Uterus (tissue), 4 donors: Measurements from ENCODE around the gene TBXAS1. TPM values are rescaled to one million over a fixed set of nuclear protein-coding genes. Genes with fewer than 3 reads are reported as not detected.

Source experiments
- DNase-seq, 2 donors: peaks; one replicate each; pipeline ENCODE4 v3.0.0-alpha.2; 2019 to 2020
- H3K27ac ChIP-seq, 2 donors: fragments of 200-600 bp; sonication (generic); 1 replicate in 1 of 2; 2 replicates in 1 of 2; pipeline ENCODE4 v1.5.1; 2016 to 2018
- H3K27me3 ChIP-seq, 2 donors: fragments of 200-600 bp; sonication (generic); one replicate each; pipeline ENCODE4 v1.5.1; 2018 to 2019; ENCODE audit warnings: control low read depth in 1 of 2
- H3K36me3 ChIP-seq, 2 donors: fragments of 200-600 bp; sonication (generic); one replicate each; pipeline ENCODE4 v1.5.1; 2019; ENCODE audit warnings: control low read depth in 1 of 2
- H3K4me1 ChIP-seq, 2 donors: fragments of 200-600 bp; sonication (generic); one replicate each; pipeline ENCODE4 v1.5.1; 2018 to 2019; ENCODE audit warnings: control low read depth in 1 of 2
- H3K4me3 ChIP-seq, 2 donors: fragments of 200-600 bp; sonication (generic); 1 replicate in 1 of 2; 2 replicates in 1 of 2; pipeline ENCODE4 v1.5.1; 2018 to 2019; ENCODE audit warnings: mild to moderate bottlenecking in 1 of 2
- H3K9me3 ChIP-seq, 2 donors: fragments of 200-600 bp; sonication (generic); one replicate each; pipeline ENCODE4 v1.5.1; 2019; ENCODE audit warnings: control low read depth in 1 of 2
- POLR2A ChIP-seq, 2 donors: fragments of 450-650 bp; IDR thresholded peaks; one replicate each; pipeline ENCODE4 v1.6.1; 2016; ENCODE audit warnings: antibody characterized with exemption in 2 of 2, mild to moderate bottlenecking in 1 of 2, moderate library complexity in 1 of 2
- intact Hi-C: fragments of 100-400 bp; cut with DNase I; formaldehyde crosslinking; loops from one replicate; pipeline ENCODE4 v1.15.1; 2023; ENCODE audit warnings: low total_unique reads
- total RNA-seq, 4 donors: library from RNA; depleted of rRNA in 3 of 4; stranded (reverse); fragments of >200 nt in 3 of 4; gene quantifications; one replicate each; pipeline versions ENCODE4 v1.1.0 to v1.2.4, GENCODE V29; 2014 to 2023
- TF ChIP-seq, protein P1 (sequence below), 4 experiments: fragments of 200-600 bp in 2 of 4; fragments of 450-650 bp in 2 of 4; sonication (generic) in 2 of 4; IDR thresholded peaks; one replicate each; pipeline ENCODE4 v1.5.1; 2016 to 2019; ENCODE audit warnings: antibody characterized with exemption in 4 of 4, mild to moderate bottlenecking in 2 of 4, moderate library complexity in 1 of 4
- donor health status: DM: yes; HTN: yes; CAD: no.

Gene TBXAS1
- total RNA-seq, 4 donors from 2014 or later = 6.6 to 14.3 (median 11.9) TPM

DNA sequence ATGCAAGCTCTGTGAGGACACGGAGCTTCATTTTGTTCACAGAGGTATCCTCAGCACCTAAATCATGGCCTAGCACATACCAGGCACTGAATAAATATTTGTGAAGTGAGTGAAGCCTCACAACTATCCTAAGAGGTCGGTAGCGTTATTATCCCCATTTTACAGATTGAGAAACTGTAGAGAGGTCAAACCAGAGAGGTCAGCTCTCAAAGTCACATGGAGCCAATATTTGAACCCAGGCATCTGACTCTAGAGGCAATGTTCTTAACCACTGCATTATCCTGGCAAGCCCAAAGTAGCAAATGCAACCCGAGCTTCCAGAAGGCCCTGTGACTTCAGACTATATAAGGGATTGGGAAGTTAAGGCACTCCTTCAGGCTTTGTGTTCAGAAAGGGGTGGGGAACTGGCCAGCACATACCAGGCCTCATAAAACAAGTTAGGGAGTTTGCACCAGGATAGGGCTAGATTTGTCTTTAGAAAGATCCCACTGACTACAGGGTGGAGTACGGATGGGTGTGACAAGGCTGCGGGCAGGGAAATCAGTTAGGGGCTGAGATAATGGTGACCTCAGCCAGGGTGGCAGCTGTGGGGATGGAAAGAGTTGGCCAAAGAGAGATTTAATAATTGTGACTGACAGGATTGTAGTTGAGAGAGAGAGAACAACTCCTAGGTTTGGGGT is 101.4 kb downstream of the TBXAS1 start:
- Histone ChIP-seq H3K9me3 (no peaks in the 10 kb centered on the region), H3K4me1 (no peaks in the 10 kb centered on the region), H3K36me3 (no peaks in the 10 kb centered on the region), H3K27me3 (no peaks in the 10 kb centered on the region), H3K4me3 (no peak overlapping the region), H3K27ac (no peak overlapping the region)
- DNase-seq = no peak
- TF ChIP-seq, protein P1, sequence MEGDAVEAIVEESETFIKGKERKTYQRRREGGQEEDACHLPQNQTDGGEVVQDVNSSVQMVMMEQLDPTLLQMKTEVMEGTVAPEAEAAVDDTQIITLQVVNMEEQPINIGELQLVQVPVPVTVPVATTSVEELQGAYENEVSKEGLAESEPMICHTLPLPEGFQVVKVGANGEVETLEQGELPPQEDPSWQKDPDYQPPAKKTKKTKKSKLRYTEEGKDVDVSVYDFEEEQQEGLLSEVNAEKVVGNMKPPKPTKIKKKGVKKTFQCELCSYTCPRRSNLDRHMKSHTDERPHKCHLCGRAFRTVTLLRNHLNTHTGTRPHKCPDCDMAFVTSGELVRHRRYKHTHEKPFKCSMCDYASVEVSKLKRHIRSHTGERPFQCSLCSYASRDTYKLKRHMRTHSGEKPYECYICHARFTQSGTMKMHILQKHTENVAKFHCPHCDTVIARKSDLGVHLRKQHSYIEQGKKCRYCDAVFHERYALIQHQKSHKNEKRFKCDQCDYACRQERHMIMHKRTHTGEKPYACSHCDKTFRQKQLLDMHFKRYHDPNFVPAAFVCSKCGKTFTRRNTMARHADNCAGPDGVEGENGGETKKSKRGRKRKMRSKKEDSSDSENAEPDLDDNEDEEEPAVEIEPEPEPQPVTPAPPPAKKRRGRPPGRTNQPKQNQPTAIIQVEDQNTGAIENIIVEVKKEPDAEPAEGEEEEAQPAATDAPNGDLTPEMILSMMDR (IDR thresholded peaks at IDR 0.05) = no peak
- no peak for TF ChIP-seq POLR2A (IDR thresholded peaks at IDR 0.05)
- intact Hi-C loops = no loop called here

DNA sequence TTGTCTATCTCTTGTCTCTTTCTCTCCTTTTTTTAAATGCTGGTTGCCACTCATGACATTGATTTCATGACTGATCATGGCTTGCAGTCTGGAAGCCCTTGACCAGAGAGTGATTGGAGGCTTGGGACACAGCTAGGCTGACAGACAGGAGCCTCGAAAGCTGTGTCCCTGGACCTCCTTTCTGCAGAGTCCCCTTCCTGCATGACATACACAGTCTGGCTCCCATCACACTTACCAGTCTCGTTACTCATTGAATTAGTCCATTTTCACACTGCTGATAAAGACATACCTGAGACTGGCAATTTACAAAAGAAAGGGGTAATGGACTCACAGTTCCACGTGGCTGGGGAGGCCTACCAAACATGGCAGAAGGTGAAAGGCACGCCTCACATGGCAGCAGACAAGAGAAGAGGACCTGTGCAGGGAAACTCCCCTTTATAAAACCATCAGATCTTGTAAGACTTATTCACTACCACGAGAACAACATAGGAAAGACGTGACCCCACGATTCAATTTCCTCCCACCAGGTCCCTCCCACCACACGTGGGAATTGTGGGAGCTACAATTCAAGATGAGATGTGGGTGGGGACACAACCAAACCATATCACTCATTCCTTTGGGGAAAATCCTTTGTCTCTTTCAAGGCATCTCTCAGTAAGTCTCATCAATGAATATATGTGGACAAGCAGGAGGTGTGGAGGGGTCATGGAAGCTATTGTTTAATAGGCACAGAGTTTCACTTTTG is 102.3 kb downstream of the TBXAS1 start:
- no peak for DNase-seq
- H3K9me3 ChIP-seq = no peaks in the 10 kb centered on the region
- H3K27ac ChIP-seq = no peak overlapping the region
- no peak overlapping the region for H3K4me3 ChIP-seq
- TF ChIP-seq, protein P1 (IDR thresholded peaks at IDR 0.05) = no peak
- no peak for TF ChIP-seq POLR2A (IDR thresholded peaks at IDR 0.05)
- intact Hi-C loops = no loop called here
- no peaks in the 10 kb centered on the region for H3K4me1 ChIP-seq
- no peaks in the 10 kb centered on the region for H3K27me3 ChIP-seq
- no peaks in the 10 kb centered on the region for H3K36me3 ChIP-seq

DNA sequence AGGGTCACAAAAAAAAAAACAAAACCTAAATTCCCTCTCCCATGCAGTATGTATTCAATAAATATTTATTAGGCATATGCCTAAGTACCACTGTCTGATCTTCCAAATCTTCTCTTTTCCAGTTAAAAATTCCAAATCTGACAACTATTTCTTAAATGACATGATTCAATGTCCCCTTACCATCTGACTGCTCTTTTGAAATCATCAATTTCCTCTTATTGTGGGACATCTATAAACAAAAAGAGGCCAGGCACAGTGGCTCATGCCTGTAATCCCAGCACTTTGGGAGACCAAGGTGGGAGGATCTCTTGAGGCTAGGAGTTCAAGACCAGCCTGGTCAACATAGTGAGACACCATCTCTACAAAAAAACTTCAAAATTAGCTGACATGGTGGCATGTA is 103.5 kb downstream of the TBXAS1 start:
- DNase-seq = no peak
- intact Hi-C loops = no loop called here
- Histone ChIP-seq H3K27me3 (no peaks in the 10 kb centered on the region), H3K4me1 (no peaks in the 10 kb centered on the region), H3K27ac (no peak overlapping the region), H3K36me3 (no peaks in the 10 kb centered on the region), H3K9me3 (no peaks in the 10 kb centered on the region), H3K4me3 (no peak overlapping the region)
- TF ChIP-seq, protein P1 (IDR thresholded peaks at IDR 0.05) = no peak
- TF ChIP-seq POLR2A (IDR thresholded peaks at IDR 0.05) = no peak

DNA sequence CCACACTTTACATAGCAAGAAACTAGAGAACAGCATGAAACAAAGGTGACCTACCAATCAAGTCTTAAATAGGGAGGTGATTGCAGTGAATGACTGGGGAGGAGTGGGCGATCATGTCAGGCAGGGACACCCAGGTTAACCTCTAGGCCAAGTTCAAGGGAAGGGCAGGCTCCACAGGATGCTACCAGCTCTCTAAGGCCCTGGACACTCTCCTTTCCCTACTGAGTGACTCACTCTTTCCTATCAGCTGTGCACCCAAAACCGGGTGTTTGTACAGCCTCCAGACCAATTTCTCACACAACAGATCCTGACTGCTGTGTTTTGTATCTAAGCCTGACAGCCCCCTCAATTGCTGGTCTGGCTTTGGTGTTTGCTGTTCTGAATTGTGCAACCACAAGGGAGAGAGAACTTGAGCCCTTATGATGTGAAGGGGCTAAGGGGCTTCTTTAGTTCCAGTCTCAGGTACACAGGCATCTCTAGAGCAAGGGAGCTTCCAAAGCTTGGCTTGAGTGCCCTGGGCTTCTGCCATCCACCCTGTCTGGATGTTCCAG is 107.8 kb downstream of the TBXAS1 start:
- peak; percentile 20 to 22 for DNase-seq
- Histone ChIP-seq H3K27me3 (no peaks in the 10 kb centered on the region), H3K4me1 (no peaks in the 10 kb centered on the region), H3K27ac (no peak overlapping the region), H3K9me3 (no peaks in the 10 kb centered on the region), H3K36me3 (no peaks in the 10 kb centered on the region), H3K4me3 (no peak overlapping the region)
- TF ChIP-seq, protein P1 (IDR thresholded peaks at IDR 0.05) = no peak
- TF ChIP-seq POLR2A (IDR thresholded peaks at IDR 0.05) = no peak
- intact Hi-C loops = no loop called here

DNA sequence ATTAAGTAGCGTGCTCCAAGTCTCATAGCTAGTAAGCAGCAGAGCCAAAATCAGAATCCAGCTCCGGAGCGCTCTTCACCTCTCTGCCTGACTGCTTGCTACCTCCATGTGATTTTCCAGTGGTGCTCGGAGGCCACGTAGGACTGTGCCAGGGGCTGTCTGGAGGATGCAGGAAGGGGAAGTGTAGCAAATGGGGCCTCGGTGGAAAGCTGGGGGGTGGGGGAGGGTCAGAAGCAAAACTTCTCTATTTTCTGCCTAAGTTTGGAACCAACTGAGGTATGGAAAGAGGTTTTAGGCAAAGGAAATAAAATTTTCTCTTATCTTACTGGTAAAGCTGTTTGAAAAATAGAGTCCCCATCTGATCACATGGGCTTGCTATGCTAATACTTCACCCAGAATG is 108.7 kb downstream of the TBXAS1 start:
- no peak for TF ChIP-seq POLR2A (IDR thresholded peaks at IDR 0.05)
- TF ChIP-seq, protein P1 (IDR thresholded peaks at IDR 0.05) = no peak
- Histone ChIP-seq H3K9me3 (no peaks in the 10 kb centered on the region), H3K36me3 (no peaks in the 10 kb centered on the region), H3K4me3 (no peak overlapping the region), H3K27me3 (no peaks in the 10 kb centered on the region), H3K4me1 (no peaks in the 10 kb centered on the region), H3K27ac (no peak overlapping the region)
- intact Hi-C loops = no loop called here
- DNase-seq = no peak
